Upper lobe of right lung (tissue), 1 donor: ENCODE data around the gene PITHD1. TPM values are rescaled to one million over a fixed set of nuclear protein-coding genes. Genes with fewer than 3 reads are reported as not detected.

Experiments
- ATAC-seq: fragments of 200-7000 bp; cut with Tn5 transposase; one replicate; pipeline ENCODE4 v1.9.1; 2020; ENCODE audit warnings: mild to moderate bottlenecking, moderate library complexity
- DNase-seq: peaks from one replicate; pipeline ENCODE4 v3.0.0-alpha.2; 2020
- H3K27ac ChIP-seq: fragments of 200-600 bp; one replicate; pipeline ENCODE4 v1.8.0; 2022
- H3K27me3 ChIP-seq: fragments of 200-600 bp; one replicate; pipeline ENCODE4 v1.8.0; 2022; ENCODE audit warnings: mild to moderate bottlenecking
- H3K36me3 ChIP-seq: fragments of 200-600 bp; one replicate; pipeline ENCODE4 v1.8.0; 2022
- H3K4me1 ChIP-seq: fragments of 200-600 bp; one replicate; pipeline ENCODE4 v1.8.0; 2022
- H3K4me3 ChIP-seq: fragments of 200-600 bp; one replicate; pipeline ENCODE4 v1.8.0; 2022; ENCODE audit warnings: mild to moderate bottlenecking
- H3K9me3 ChIP-seq: fragments of 200-600 bp; one replicate; pipeline ENCODE4 v1.8.0; 2022
- CTCF ChIP-seq: fragments of 200-600 bp; IDR thresholded peaks from one replicate; pipeline ENCODE4 v1.8.0; 2022; ENCODE audit warnings: antibody characterized with exemption
- intact Hi-C: fragments of 100-400 bp; cut with DNase I; formaldehyde crosslinking; loops from one replicate; pipeline ENCODE4 v1.11.0; 2022
- total RNA-seq: library from RNA; stranded (reverse); fragmentation: NEBNext Ultra II Directional; extraction: Animal tissue kit (Norgen Biotek cat#: 25700); gene quantifications from one replicate; pipeline ENCODE4 v1.2.1, GENCODE V29; 2021
- donor health status: DM: no; HTN: yes; CAD: no; lungs with severe emphysema.

The PITHD1 gene
- total RNA-seq, 1 donor from 2014 or later: 46.5 TPM

- intact Hi-C loops: no loop called here
- DNase-seq (no peak), ATAC-seq (no peak)
- Histone ChIP-seq H3K4me3 (no peak overlapping the region), H3K9me3 (no peaks in the 10 kb centered on the region), H3K27ac (no peak overlapping the region), H3K27me3 (no peaks in the 10 kb centered on the region), H3K4me1 (peaks cover 33% of the 10 kb centered on the region), H3K36me3 (peaks cover 43% of the 10 kb centered on the region)
- no peak for TF ChIP-seq CTCF
Measured at GRCh38 chr1:23795676-23796465, 17.7 kb downstream of the PITHD1 start.

DNA sequence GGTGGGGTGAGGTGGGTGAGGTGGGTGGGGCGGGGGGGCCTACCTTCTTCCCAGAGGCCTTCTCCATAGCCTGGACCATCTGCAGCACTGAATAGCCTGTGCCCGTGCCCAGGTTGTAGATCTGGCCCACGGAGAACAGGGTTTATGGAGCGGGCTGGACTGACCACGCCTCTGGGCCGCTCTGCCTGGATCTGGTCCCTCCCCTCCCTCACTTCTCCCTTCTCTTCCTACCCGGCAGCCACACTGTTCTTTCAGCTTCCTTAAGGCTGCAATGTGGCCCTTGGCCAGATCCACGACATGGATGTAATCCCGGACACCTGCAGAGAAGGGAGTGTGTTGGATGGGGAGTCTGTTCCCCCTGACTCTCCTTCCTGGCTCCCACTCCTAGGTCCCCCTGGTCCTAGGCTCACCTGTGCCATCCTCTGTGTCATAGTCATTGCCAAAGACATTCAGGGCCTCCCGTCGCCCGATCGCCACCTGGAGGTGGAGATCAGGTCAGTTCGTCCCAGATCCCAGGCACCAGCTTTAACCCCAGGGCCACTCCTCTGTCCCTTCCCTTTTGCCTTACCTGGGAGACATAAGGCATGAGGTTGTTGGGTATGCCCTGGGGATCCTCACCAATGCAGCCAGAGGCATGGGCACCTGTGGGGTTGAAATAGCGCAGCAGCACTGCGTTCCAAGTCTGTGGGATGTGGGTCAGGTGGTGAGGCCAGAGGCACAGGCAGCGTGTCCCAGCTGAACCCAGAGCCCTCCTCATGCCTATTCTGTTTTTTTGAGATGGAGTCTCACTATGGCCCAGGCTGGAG lies 18.5 kb downstream of the PITHD1 start:
- Histone ChIP-seq H3K4me3 (no peak overlapping the region), H3K4me1 (peaks cover 39% of the 10 kb centered on the region), H3K27ac (no peak overlapping the region), H3K36me3 (peaks cover 43% of the 10 kb centered on the region), H3K9me3 (no peaks in the 10 kb centered on the region), H3K27me3 (no peaks in the 10 kb centered on the region)
- ATAC-seq (no peak), DNase-seq (no peak)
- TF ChIP-seq CTCF: no peak
- intact Hi-C loops: no loop called here

- DNase-seq: no peak
- ATAC-seq: no peak
- Histone ChIP-seq H3K4me1 (peaks cover 33% of the 10 kb centered on the region), H3K4me3 (no peak overlapping the region), H3K9me3 (no peaks in the 10 kb centered on the region), H3K27me3 (no peaks in the 10 kb centered on the region), H3K36me3 (peaks cover 43% of the 10 kb centered on the region), H3K27ac (peak overlapping the region; percentile 11)
- intact Hi-C loops: no loop called here
- TF ChIP-seq CTCF: no peak
Measured at GRCh38 chr1:23797478-23798448, 19.5 kb downstream of the PITHD1 start.

- Histone ChIP-seq H3K4me3 (peak overlapping the region; percentile 86), H3K36me3 (peaks cover 38% of the 10 kb centered on the region), H3K27me3 (no peaks in the 10 kb centered on the region), H3K9me3 (no peaks in the 10 kb centered on the region), H3K4me1 (peaks cover 24% of the 10 kb centered on the region), H3K27ac (peak overlapping the region; percentile 98)
- DNase-seq (peak; percentile 68), ATAC-seq (no peak)
- peak; percentile 7 for TF ChIP-seq CTCF
- intact Hi-C loops: no loop called here
Measured at GRCh38 chr1:23798662-23799142, 20.5 kb downstream of the PITHD1 start.

GRCh38 chr1:23799255-23799569 lies 21.0 kb downstream of the PITHD1 start:
- Histone ChIP-seq H3K4me3 (peak overlapping the region; percentile 86), H3K4me1 (peaks cover 23% of the 10 kb centered on the region), H3K9me3 (no peaks in the 10 kb centered on the region), H3K36me3 (peaks cover 38% of the 10 kb centered on the region), H3K27me3 (no peaks in the 10 kb centered on the region), H3K27ac (peak overlapping the region; percentile 98)
- TF ChIP-seq CTCF: no peak
- no peak for ATAC-seq
- intact Hi-C loops: no loop called here
- DNase-seq: no peak
